H7 (cell line): ENCODE results near the gene ARHGEF37. TPM values are rescaled to one million over a fixed set of nuclear protein-coding genes. Genes with fewer than 3 reads are reported as not detected.
"Not testable (repeated sequence)": the region's sequence is repeated elsewhere in the genome, so short reads cannot be mapped to it uniquely, and the experiment has no call there.

Experiments
- DNase-seq: peaks from one replicate; pipeline ENCODE4 v3.0.0; 2012
- H3K27me3 ChIP-seq: 2 replicates; pipeline ENCODE4 v1.6.0; 2011; ENCODE audit warnings: mild to moderate bottlenecking, low read length; ENCODE audit not compliant: control insufficient read depth, insufficient read depth
- H3K36me3 ChIP-seq: replicated peaks from 2 replicates; pipeline ENCODE4 v1.5.1; 2011; ENCODE audit warnings: low read length; ENCODE audit not compliant: control insufficient read depth, insufficient read depth
- H3K4me3 ChIP-seq: 2 replicates; pipeline ENCODE4 v1.5.1; 2011; ENCODE audit warnings: low read depth, mild to moderate bottlenecking, control low read depth, low read length, moderate library complexity; ENCODE audit not compliant: insufficient read depth
- total RNA-seq: library from RNA; depleted of rRNA; stranded (reverse); fragments of >200 nt; shearing (Covaris generic); gene quantifications from 2 replicates; pipeline ENCODE4 v1.2.3, GENCODE V29; 2014

Gene ARHGEF37
- total RNA-seq, 1 experiment from 2014 or later = 0.14 TPM

DNA sequence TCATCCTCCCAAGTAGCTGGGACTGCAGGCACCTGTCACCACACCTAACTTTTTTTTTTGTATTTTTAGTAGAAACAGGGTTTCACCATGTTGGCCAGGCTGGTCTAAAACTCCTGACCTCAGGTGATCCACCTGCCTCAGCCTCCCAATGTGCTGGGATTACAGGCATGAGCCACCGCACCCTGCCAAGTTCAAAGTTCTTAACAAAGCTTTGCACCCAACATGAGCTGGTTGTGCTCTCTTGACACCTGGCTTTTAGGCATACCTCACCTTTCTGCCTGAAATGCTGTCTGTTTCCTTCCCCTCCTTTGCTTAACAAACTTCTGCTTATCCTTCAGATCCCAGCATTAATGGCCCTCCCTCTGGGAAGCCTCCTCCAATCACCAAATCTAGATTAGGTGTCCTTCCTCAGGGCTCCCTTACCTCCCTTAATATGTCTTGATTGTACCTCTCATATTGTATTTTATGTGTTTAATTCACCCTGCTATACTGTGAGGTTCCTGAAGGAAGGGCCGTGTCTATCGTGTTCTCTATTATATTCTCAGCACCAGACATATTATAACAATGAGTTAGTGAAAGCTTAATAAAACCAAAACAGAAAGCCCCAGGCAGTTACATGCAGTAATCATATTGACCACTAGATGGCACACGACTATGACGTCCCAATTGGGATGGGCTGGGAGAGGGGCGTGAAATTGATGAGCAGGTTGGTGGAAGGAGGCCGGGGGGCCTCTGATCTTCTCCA lies 86.0 kb downstream of the ARHGEF37 start:
- Histone ChIP-seq H3K36me3 (no peaks in the 10 kb centered on the region), H3K4me3 (no peak overlapping the region), H3K27me3 (no peaks in the 10 kb centered on the region)
- peak; percentile 76 for DNase-seq

GRCh38 chr5:149667829-149668330 lies 86.6 kb downstream of the ARHGEF37 start:
- no peak overlapping the region for H3K4me3 ChIP-seq
- no peak for DNase-seq
- no peaks in the 10 kb centered on the region for H3K36me3 ChIP-seq
- H3K27me3 ChIP-seq = no peaks in the 10 kb centered on the region

GRCh38 chr5:149669273-149669672 lies 88.0 kb downstream of the ARHGEF37 start:
- DNase-seq, H3K27me3 ChIP-seq, H3K4me3 ChIP-seq, H3K36me3 ChIP-seq: not testable (repeated sequence)

DNA sequence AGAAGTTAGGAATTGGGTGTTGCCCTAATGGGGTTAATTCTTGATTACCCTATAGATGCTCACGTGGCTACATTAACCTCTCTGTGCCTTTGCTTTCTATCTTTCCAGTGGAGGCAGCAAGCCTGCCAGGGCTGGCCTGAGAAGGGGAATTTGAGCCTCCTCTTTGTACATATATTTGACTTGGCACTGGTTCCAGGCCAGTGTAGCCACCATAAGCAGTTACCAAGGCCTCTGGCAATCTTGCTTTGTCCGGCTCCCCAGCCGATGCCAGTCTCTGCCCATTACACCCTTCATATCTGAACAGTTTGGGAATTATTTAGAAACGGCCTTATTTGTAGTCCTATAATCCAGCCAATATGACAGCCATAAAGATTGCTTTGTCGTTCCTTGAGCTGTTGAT lies 90.2 kb downstream of the ARHGEF37 start:
- DNase-seq = no peak
- no peak overlapping the region for H3K4me3 ChIP-seq
- H3K36me3 ChIP-seq = no peaks in the 10 kb centered on the region
- H3K27me3 ChIP-seq = no peaks in the 10 kb centered on the region

- no peaks in the 10 kb centered on the region for H3K36me3 ChIP-seq
- H3K27me3 ChIP-seq = no peaks in the 10 kb centered on the region
- DNase-seq = no peak
- no peak overlapping the region for H3K4me3 ChIP-seq
These were observed 91.6 kb downstream of the ARHGEF37 start for GRCh38 chr5:149672701-149673476.

GRCh38 chr5:149674686-149675085 lies 93.4 kb downstream of the ARHGEF37 start:
- H3K4me3 ChIP-seq = no peak overlapping the region
- H3K27me3 ChIP-seq = no peaks in the 10 kb centered on the region
- no peaks in the 10 kb centered on the region for H3K36me3 ChIP-seq
- no peak for DNase-seq

DNA sequence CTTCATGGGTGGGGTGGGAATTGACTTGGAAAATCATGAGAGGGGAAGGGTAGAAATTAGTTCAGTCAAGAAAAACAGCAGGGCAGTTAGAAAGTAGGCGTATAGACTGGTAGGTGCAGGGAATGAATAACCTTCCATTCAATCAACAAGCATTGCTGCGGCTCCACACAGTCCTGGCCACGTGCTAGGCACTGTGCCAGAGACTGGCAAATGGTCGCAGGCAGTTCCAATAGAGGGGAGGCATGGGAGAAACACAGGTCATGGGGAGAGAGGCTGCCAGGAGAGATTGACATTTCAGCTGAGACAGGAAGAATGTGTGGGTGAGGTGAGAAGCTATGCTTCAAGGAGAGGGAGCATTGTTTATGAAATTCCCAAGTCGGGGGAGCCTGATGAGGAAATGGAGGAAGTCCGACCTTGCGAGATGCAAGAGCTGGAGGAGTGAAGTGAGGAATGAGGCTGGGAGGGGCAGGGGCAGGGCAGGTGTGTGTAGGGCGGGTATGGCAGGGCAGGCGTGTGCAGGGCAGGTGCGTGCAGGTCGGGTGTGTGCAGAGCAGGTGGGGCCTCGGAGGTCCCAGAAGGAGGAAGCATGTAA lies 94.4 kb downstream of the ARHGEF37 start:
- H3K36me3 ChIP-seq = no peaks in the 10 kb centered on the region
- H3K27me3 ChIP-seq = no peaks in the 10 kb centered on the region
- no peak overlapping the region for H3K4me3 ChIP-seq
- no peak for DNase-seq

- Histone ChIP-seq H3K4me3 (no peak overlapping the region), H3K27me3 (no peaks in the 10 kb centered on the region), H3K36me3 (no peaks in the 10 kb centered on the region)
- DNase-seq = no peak
These were observed 96.4 kb downstream of the ARHGEF37 start for GRCh38 chr5:149677731-149678130.

- Histone ChIP-seq H3K36me3 (no peaks in the 10 kb centered on the region), H3K27me3 (no peaks in the 10 kb centered on the region), H3K4me3 (no peak overlapping the region)
- DNase-seq = no peak
These were observed 98.8 kb downstream of the ARHGEF37 start for GRCh38 chr5:149679876-149680809.

DNA sequence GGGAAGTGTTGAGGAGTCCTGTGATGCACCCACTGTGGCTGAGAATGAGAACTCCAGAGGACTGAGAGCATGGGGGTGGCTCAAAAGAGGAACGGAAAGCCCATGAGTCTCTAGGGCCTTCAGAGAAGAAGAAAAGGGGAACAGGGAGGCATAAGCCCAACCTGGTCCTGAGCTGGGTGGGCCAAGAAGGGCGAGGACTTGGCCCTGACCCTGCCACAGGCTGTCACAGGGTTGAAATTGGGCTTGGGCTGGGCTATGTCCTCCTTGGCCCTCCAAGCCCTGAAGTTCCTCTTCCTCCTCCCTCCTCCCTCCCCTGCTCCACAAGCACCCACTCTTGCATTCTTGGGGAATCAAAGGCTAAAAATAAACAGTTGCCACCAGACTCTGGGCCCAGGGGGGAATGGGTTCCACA lies 99.5 kb downstream of the ARHGEF37 start:
- no peak for DNase-seq
- Histone ChIP-seq H3K36me3 (no peaks in the 10 kb centered on the region), H3K27me3 (no peaks in the 10 kb centered on the region), H3K4me3 (no peak overlapping the region)

DNA sequence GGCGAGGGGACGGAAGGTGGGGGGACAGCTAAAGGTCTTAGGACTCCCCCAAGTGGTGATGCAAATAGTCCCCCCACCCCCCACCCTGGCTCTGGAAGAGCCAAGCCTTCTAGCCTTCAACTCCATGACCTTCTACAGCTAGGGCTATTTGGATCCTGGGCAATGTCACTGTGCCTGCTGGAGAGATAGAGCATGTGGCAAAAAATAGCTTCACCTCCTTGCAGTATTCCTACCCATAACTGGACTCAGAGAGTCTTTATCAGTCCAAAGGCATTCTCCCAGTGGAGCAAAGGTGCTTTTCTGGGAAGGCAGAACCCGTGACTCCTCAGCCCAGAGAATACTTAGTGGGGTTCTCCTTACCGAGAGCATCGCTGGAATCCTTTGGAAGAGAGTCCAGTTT lies 100.0 kb downstream of the ARHGEF37 start:
- no peaks in the 10 kb centered on the region for H3K27me3 ChIP-seq
- H3K36me3 ChIP-seq = no peaks in the 10 kb centered on the region
- DNase-seq = no peak
- H3K4me3 ChIP-seq = no peak overlapping the region

DNA sequence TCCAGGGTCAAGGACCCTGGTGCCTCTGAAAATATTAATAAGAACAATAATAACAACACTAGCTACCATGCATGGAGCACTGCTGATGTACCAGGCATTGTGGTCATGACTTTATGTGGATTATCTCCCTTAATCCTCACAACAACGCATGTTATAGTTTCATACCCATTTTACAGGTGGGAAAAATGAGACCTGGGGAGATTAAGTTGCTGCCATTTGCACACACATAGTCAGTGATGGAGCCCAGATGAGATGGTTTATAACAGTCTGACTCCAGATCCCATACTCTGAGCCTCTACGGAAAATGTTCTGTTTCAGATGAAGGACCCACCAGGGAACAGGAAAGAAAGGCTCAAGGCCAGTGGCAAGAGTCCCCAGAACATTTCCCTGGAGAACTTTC lies 100.6 kb downstream of the ARHGEF37 start:
- no peak overlapping the region for H3K4me3 ChIP-seq
- H3K36me3 ChIP-seq = no peaks in the 10 kb centered on the region
- no peak for DNase-seq
- no peaks in the 10 kb centered on the region for H3K27me3 ChIP-seq

GRCh38 chr5:149682532-149683075 lies 101.3 kb downstream of the ARHGEF37 start:
- Histone ChIP-seq H3K27me3 (no peaks in the 10 kb centered on the region), H3K4me3 (no peak overlapping the region), H3K36me3 (no peaks in the 10 kb centered on the region)
- DNase-seq = no peak

GRCh38 chr5:149683964-149684363 lies 102.7 kb downstream of the ARHGEF37 start:
- Histone ChIP-seq H3K4me3 (no peak overlapping the region), H3K36me3 (no peaks in the 10 kb centered on the region), H3K27me3 (no peaks in the 10 kb centered on the region)
- no peak for DNase-seq
